HL-60 (cell line): ENCODE data around the gene AFF3.
"Not testable (repeated sequence)": the region's sequence is repeated elsewhere in the genome, so short reads cannot be mapped to it uniquely, and the experiment has no call there.

Experiments
- CTCF ChIP-seq: IDR thresholded peaks from one replicate; pipeline ENCODE4 v1.5.1; 2011; ENCODE audit warnings: low read length, control low read depth, inconsistent platforms; ENCODE audit not compliant: insufficient read depth
- GABPA ChIP-seq: IDR thresholded peaks from 2 replicates; pipeline ENCODE4 v1.6.1; 2012; ENCODE audit warnings: low read depth
- POLR2AphosphoS5 ChIP-seq: IDR thresholded peaks from 2 replicates; pipeline ENCODE4 v1.6.1; 2012; ENCODE audit warnings: low read depth
- SPI1 ChIP-seq: IDR thresholded peaks from 2 replicates; pipeline ENCODE4 v1.6.1; 2012; ENCODE audit warnings: low read depth, mild to moderate bottlenecking, borderline replicate concordance
- TF ChIP-seq, protein P1 (sequence below): IDR thresholded peaks from 2 replicates; pipeline ENCODE4 v1.6.1; 2012; ENCODE audit warnings: low read depth; ENCODE audit not compliant: insufficient replicate concordance

- not testable (repeated sequence) for TF ChIP-seq CTCF, POLR2AphosphoS5, SPI1, GABPA
- TF ChIP-seq, protein P1, sequence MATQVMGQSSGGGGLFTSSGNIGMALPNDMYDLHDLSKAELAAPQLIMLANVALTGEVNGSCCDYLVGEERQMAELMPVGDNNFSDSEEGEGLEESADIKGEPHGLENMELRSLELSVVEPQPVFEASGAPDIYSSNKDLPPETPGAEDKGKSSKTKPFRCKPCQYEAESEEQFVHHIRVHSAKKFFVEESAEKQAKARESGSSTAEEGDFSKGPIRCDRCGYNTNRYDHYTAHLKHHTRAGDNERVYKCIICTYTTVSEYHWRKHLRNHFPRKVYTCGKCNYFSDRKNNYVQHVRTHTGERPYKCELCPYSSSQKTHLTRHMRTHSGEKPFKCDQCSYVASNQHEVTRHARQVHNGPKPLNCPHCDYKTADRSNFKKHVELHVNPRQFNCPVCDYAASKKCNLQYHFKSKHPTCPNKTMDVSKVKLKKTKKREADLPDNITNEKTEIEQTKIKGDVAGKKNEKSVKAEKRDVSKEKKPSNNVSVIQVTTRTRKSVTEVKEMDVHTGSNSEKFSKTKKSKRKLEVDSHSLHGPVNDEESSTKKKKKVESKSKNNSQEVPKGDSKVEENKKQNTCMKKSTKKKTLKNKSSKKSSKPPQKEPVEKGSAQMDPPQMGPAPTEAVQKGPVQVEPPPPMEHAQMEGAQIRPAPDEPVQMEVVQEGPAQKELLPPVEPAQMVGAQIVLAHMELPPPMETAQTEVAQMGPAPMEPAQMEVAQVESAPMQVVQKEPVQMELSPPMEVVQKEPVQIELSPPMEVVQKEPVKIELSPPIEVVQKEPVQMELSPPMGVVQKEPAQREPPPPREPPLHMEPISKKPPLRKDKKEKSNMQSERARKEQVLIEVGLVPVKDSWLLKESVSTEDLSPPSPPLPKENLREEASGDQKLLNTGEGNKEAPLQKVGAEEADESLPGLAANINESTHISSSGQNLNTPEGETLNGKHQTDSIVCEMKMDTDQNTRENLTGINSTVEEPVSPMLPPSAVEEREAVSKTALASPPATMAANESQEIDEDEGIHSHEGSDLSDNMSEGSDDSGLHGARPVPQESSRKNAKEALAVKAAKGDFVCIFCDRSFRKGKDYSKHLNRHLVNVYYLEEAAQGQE, result not testable (repeated sequence)
Measured at GRCh38 chr2:100102466-100103180, 39.8 kb downstream of the AFF3 start.
